ENCODE data around the gene TMC1. TPM values are rescaled to one million over a fixed set of nuclear protein-coding genes. Genes with fewer than 3 reads are reported as not detected.

TMC1 gene
- total RNA-seq, 1 donor from 2014 or later: not detected

DNA sequence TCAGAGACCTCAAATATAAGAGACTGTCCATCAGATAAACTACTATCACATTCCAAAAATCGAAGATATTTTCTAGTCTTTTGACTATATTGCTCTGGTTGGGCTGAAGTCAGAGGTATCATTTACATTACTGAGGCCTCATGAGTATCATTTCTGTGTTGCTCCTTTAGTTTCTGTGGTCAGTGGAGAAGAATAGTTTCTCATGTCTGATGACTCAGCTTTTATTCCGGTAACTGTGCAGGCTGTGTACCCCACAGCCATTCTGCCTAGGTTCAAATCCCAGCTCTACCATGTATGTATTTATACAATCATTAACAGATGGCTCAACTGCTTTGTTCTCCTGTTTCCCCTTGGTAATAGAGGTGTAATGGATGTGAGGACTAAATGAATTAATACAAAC is 252.2 kb downstream of the TMC1 start:
- Histone ChIP-seq H3F3A (ENCODE audit: low read depth) (no peaks in the 10 kb centered on the region), H3K4me2 (no peak overlapping the region), H3K4me1 (peaks cover 3% of the 10 kb centered on the region), H3K4me3 (no peak overlapping the region), H3K27ac (no peak overlapping the region), H3K79me2 (ENCODE audit: low read depth) (no peaks in the 10 kb centered on the region), H3K27me3 (no peaks in the 10 kb centered on the region), H4K20me1 (ENCODE audit: low read depth) (no peaks in the 10 kb centered on the region), H3K9ac (no peak overlapping the region), H2AFZ (replicated peaks) (no peak overlapping the region), H3K36me3 (no peaks in the 10 kb centered on the region), H3K9me3 (ENCODE audit: low read depth) (no peaks in the 10 kb centered on the region)
- Mint-ChIP-seq H3K9me3 (no peaks in the 10 kb centered on the region), H3K4me1 (peaks cover 12% of the 10 kb centered on the region), H3K27me3 (ENCODE audit: insufficient read depth, low read depth) (peaks cover 2% of the 10 kb centered on the region), H3K27ac (no peak overlapping the region), H3K4me3 (no peak overlapping the region), H3K36me3 (no peaks in the 10 kb centered on the region)
- TF ChIP-seq, protein P1, sequence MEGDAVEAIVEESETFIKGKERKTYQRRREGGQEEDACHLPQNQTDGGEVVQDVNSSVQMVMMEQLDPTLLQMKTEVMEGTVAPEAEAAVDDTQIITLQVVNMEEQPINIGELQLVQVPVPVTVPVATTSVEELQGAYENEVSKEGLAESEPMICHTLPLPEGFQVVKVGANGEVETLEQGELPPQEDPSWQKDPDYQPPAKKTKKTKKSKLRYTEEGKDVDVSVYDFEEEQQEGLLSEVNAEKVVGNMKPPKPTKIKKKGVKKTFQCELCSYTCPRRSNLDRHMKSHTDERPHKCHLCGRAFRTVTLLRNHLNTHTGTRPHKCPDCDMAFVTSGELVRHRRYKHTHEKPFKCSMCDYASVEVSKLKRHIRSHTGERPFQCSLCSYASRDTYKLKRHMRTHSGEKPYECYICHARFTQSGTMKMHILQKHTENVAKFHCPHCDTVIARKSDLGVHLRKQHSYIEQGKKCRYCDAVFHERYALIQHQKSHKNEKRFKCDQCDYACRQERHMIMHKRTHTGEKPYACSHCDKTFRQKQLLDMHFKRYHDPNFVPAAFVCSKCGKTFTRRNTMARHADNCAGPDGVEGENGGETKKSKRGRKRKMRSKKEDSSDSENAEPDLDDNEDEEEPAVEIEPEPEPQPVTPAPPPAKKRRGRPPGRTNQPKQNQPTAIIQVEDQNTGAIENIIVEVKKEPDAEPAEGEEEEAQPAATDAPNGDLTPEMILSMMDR (IDR thresholded peaks at IDR 0.05): no peak
- no peak for TF ChIP-seq EZH2phosphoT487 (IDR thresholded peaks at IDR 0.05)
- no peak for TF ChIP-seq EZH2 (IDR thresholded peaks at IDR 0.05)
- DNase-seq (ENCODE audit: low spot score): no peak

DNA sequence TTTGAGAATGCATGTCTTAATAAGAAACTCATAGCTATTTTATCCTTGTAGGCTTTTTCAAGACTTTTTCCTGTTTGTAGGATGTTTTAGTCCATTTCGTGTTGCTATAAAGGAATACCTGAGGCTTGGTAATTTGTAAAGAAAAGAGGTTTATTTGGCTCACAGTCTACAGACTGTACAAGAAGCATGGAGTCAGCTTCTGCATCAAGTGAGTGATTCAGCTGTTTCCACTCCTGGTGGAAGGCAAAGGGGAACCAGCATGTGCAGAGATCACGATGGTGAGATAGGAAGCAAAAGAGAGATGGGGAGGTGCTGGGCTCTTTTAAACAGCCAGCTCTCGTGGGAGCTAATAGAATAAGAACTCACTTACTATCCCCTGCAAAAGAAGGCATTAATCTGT is 254.2 kb downstream of the TMC1 start:
- H3K36me3 Mint-ChIP-seq: no peaks in the 10 kb centered on the region
- peaks cover 3% of the 10 kb centered on the region for H3K4me1 ChIP-seq
- no peaks in the 10 kb centered on the region for H3K79me2 ChIP-seq (ENCODE audit: low read depth)
- H3K4me3 Mint-ChIP-seq: no peak overlapping the region
- H3K9me3 Mint-ChIP-seq: no peaks in the 10 kb centered on the region
- H3F3A ChIP-seq (ENCODE audit: low read depth): no peaks in the 10 kb centered on the region
- H3K36me3 ChIP-seq: no peaks in the 10 kb centered on the region
- DNase-seq (ENCODE audit: low spot score): no peak
- no peak overlapping the region for H3K27ac ChIP-seq
- no peaks in the 10 kb centered on the region for H3K9me3 ChIP-seq (ENCODE audit: low read depth)
- TF ChIP-seq EZH2 (IDR thresholded peaks at IDR 0.05): no peak
- TF ChIP-seq, protein P1 (IDR thresholded peaks at IDR 0.05): no peak
- TF ChIP-seq EZH2phosphoT487 (IDR thresholded peaks at IDR 0.05): no peak
- H3K4me1 Mint-ChIP-seq: peaks cover 12% of the 10 kb centered on the region
- no peak overlapping the region for H3K4me2 ChIP-seq
- no peak overlapping the region for H3K27ac Mint-ChIP-seq
- H3K27me3 Mint-ChIP-seq (ENCODE audit: insufficient read depth, low read depth): peaks cover 2% of the 10 kb centered on the region
- H3K27me3 ChIP-seq: no peaks in the 10 kb centered on the region
- no peak overlapping the region for H3K4me3 ChIP-seq
- peak overlapping the region; percentile 68 for H2AFZ ChIP-seq (replicated peaks)
- H3K9ac ChIP-seq: no peak overlapping the region
- no peaks in the 10 kb centered on the region for H4K20me1 ChIP-seq (ENCODE audit: low read depth)

DNA sequence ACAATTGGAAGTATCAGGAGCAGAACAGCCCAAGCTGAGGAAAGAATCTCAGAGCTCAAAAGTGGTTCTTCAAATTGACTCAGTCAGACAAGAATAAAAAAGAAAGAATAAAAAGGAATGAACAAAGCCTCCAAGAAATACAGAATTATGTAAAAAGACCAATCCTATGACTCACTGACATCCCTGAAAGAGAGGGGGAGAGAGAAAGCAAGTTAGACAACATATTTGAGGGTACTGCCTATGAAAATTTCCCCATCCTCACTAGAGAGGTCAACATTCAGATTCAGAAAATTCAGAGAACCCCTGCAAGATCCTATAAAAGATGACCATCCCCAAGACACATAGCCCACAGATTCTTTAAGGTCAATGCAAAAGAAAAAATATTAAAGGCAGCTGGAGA is 258.2 kb downstream of the TMC1 start:
- no peak overlapping the region for H3K4me3 ChIP-seq
- H3K36me3 ChIP-seq: no peaks in the 10 kb centered on the region
- Mint-ChIP-seq H3K27ac (no peak overlapping the region), H3K4me1 (no peaks in the 10 kb centered on the region), H3K36me3 (peaks cover 2% of the 10 kb centered on the region), H3K4me3 (no peak overlapping the region), H3K9me3 (peaks cover 5% of the 10 kb centered on the region), H3K27me3 (ENCODE audit: insufficient read depth, low read depth) (peaks cover 6% of the 10 kb centered on the region)
- no peak overlapping the region for H3K9ac ChIP-seq
- no peak overlapping the region for H2AFZ ChIP-seq (replicated peaks)
- H3K79me2 ChIP-seq (ENCODE audit: low read depth): no peaks in the 10 kb centered on the region
- no peaks in the 10 kb centered on the region for H3F3A ChIP-seq (ENCODE audit: low read depth)
- H3K27me3 ChIP-seq: no peaks in the 10 kb centered on the region
- no peak for DNase-seq (ENCODE audit: low spot score)
- H4K20me1 ChIP-seq (ENCODE audit: low read depth): no peaks in the 10 kb centered on the region
- TF ChIP-seq EZH2phosphoT487 (IDR thresholded peaks at IDR 0.05): no peak
- TF ChIP-seq, protein P1 (IDR thresholded peaks at IDR 0.05): no peak
- TF ChIP-seq EZH2 (IDR thresholded peaks at IDR 0.05): no peak
- no peaks in the 10 kb centered on the region for H3K9me3 ChIP-seq (ENCODE audit: low read depth)
- no peak overlapping the region for H3K27ac ChIP-seq
- H3K4me1 ChIP-seq: no peaks in the 10 kb centered on the region
- no peak overlapping the region for H3K4me2 ChIP-seq

Measured in neural progenitor cell (in vitro differentiated cells).